SK-N-MC (cell line): ENCODE results near the gene MDP1.

Source experiments
- EZH2 ChIP-seq: fragments of 200-600 bp; sonication (generic); IDR thresholded peaks from one replicate; pipeline ENCODE4 v1.6.1; 2017; ENCODE audit warnings: antibody characterized with exemption
- FOXP2 ChIP-seq: optimal IDR thresholded peaks from 2 replicates; pipeline ENCODE3; 2011; ENCODE audit warnings: mild to moderate bottlenecking, moderate library complexity; ENCODE audit not compliant: insufficient read depth; ENCODE audit errors: extremely low read length, control extremely low read depth
- POLR2AphosphoS5 ChIP-seq: IDR thresholded peaks from 2 replicates; pipeline ENCODE4 v1.6.1; 2012; ENCODE audit warnings: mild to moderate bottlenecking, low read depth, low read length, borderline replicate concordance

GRCh38 chr14:24177891-24178290, 38.0 kb downstream of the MDP1 start:
- TF ChIP-seq EZH2 (no peak), POLR2AphosphoS5 (no peak), FOXP2 (no peak)
